ENCODE measurements around the gene NHP2.
A peak's percentile ranks its signal among the peaks of the same experiment; 100 is the strongest.
"Not testable (repeated sequence)": the region's sequence is repeated elsewhere in the genome, so short reads cannot be mapped to it uniquely, and the experiment has no call there.

The NHP2 gene

DNA sequence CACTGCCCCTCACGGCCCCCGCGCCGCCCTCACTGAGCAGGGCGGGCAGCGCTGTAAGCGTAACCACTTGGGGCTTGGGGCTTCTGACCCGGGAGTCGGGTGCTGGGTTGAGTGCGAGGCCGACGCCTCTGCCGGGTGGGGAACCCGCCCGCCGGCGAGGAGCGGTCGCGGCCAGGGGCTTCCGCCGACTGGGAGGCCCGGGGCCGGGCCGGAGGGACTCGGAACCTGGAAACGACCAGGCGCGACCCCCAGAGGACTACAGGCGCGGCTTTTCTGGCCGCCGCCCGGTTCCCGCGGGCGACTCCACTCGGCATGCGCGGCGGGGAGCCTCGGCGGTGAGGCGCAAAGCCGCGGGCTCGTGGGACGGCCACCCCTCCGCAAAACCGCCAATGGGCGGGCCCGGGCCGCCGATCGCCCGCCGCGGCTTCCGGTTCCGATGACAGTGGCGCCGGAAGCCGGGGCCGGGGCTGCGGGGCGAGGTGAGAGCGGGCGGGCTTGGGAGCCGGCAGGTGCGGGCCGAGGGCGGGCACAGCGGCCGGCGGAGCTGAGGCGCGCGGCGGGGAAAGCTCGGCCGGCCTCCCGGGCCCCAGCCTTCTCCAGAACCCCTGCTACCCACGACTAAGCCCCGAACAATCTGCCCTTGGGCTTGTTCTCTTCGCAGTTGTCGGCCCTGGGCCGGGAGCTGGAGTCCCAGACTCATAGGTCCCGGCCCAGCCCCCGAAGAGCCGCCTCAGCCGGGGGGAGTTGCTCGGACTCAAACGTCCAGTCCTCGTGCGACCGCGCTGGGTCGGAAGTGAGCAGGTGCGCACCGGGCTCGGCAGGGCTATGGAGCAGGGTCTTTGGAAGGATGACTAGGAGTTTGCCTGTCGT lies 22.9 kb downstream of the NHP2 start, which contains the start of gene RMND5B:
Gene RMND5B (plus strand): TSS at position 439 of the 870 bp plus-strand sequence. CDS start 7,106 bp downstream, outside the sequence.
- peak; percentile 74 for DNase-seq (ENCODE audit: low spot score)

DNA sequence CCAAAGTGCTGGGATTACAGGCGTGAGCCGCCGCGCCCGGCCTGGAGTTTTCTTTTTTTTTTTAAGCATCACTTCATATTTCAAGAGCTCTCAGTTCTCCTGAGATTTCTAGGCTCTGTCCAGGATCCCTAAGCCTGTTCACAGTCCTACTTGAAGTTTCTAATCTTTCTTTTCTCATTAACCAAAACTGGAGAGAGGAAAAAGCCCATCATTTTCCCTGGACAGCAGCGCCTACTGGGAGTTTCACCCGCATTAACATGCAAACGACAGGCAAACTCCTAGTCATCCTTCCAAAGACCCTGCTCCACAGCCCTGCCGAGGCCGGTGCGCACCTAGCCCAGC lies 23.5 kb downstream of the NHP2 start:
- not testable (repeated sequence) for DNase-seq (ENCODE audit: low spot score)

DNA sequence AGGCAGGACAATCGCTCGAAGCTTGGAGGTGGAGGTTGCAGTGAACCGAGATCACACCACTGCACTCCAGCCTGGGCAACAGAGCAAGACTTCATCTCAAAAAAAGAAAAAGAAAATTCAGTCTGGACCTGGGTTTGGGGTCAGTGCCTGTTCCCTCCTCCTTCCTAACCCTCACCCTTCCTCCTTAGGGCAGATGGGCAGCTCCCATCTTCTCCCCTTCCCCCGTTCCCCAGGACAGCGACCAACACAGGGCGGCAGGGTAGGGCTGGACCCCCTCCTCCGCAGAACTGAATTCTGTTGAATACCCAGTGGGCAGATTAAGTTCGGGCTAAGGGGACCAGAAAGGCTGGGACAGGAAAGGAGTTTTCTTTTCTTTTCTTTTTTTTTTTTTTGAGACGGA lies 24.4 kb downstream of the NHP2 start:
- DNase-seq (ENCODE audit: low spot score): no peak

DNA sequence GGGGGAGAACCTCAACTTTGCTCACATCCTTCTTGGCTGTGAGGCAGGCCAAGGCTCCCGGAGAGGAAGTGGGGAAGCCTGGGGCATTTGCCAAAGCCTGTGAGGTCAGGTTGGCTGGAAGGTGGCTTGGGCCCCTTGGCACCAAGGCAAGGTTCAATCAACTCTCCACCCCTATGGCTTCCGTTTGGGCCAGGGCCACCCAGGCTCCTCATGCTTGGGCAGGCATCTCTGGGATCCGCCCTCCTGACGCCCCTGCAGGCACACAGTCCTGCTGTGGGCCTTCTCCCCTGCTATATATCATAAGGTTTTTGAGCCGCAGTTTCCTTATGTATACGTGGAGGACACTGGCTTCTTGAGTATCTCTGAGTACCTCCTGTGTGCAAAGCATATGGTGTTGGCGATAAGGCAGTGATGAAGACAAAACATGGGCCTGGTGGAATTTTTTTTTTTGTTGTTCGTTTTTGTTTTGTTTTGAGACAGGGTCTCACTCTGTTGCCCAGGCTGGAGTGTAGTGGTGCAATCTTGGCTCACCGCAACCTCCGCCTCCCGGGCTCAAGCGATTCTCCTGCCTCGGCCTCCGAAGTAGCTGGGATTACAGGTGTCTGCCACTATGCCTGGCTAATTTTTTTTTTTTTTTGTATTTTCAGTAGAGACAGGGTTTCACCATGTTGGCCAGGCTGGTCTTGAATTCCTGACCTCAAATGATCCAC lies 26.2 kb downstream of the NHP2 start:
- DNase-seq (ENCODE audit: low spot score): not testable (repeated sequence)

- no peak for DNase-seq (ENCODE audit: low spot score)
These were observed 27.1 kb downstream of the NHP2 start for GRCh38 chr5:178126556-178126955.

DNA sequence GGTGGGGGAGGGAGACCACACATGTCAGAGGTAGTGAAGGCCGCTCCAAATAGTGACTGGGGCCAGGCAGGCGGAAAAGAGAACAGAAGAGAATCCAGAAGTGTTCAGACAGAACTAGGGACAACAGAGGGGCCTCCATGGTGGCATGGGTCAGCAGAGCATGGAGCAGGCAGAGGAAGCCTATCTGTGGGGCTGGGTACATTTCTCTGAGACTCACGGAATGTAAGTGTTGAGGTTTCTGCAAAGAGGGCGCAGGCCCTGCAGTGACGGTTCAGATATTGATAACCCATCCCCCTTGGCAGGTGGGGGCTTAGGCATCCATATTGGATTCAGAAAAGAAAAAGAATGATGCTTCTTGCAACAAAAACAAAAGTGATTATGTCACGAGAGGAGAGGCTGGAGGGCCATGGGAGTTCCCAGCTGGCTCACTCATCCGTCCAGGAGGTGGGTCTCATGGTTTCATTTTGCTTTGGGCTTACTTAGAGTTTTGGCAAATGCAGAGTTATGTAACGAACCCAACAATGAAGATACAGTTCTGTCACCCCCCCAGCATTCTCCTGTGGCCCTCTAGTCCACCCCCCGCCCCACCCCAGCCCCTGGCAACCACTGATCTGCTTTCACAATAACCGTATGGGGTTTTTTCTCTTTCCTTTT lies 28.3 kb downstream of the NHP2 start:
- DNase-seq (ENCODE audit: low spot score): no peak

GRCh38 chr5:178123966-178124925 lies 29.4 kb downstream of the NHP2 start:
- DNase-seq (ENCODE audit: low spot score): no peak

DNA sequence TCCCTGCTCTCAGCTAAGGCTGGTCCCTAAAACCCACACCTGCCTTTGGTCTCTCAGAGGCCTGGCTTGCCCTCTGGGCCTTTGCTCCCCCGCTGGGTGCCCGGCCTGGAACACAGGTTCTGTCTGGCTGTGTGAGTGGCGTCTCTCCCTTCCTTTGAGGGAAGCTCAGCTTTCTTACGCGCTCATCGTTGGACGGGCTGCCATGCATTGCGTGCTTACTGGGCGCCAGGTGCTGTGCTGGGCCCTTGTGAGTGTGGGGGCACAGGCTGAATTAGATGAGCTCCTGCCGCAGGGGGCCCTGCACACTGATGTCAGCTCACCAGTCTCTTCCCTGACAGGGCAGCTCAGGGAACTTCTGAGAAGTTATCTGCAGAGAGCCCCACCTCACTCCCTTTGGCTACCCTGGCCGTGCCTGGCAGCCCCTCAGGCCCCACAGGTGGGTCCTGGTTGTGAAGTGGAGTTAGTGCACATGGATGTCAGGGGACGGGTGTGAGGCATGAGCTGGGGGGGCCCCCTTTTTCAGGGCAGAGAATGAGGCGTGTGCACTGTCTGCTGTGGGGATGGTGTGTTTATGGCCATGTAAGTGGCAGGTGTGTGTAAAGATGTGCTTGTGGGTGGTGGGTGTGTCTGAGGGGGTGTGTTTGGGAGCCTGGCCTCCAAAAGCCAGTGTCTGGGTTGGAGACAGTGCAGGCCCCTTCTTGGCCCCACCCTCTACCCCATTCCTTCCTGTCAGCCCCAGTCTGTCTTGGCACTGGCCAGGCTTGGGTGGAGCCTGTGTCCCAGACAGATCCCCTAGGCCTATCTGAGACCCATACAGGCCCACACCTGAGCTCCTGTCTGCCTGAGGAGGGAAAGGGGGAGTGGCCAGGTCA lies 30.4 kb downstream of the NHP2 start:
- DNase-seq (ENCODE audit: low spot score): no peak

- DNase-seq (ENCODE audit: low spot score): no peak
These were observed 31.3 kb downstream of the NHP2 start for GRCh38 chr5:178122346-178122745.

DNA sequence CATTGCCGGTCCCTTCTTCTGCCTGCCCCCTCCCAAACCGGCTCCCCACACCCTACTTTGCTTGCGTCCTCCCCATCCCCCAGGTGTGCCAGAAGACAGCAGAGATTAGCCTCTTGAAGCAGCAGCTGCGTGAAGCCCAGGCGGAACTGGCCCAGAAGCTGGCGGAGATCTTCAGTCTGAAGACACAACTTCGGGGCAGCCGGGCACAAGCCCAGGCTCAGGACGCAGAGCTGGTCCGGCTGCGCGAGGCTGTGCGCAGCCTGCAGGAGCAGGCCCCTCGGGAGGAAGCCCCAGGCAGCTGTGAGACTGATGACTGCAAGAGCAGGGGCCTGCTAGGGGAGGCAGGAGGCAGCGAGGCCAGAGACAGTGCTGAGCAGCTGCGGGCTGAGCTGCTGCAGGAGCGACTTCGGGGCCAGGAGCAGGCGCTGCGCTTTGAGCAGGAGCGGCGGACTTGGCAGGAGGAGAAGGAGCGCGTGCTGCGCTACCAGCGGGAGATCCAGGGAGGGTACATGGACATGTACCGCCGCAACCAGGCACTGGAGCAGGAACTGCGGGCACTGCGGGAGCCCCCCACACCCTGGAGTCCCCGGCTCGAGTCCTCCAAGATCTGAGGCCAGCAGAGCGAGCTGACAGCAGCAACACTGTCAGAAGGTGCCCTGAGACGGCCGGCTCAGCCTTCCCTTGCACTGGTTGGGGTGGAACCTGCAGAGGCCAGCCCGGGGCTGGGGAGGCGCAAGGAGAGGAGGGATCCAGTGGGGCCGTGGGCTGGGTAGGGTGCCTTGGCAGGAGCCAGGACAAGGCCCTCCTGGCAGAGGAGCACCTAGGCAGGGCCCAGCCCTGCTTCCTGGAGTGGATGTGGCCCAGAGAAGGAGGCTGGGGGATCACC lies 32.1 kb downstream of the NHP2 start:
- peak; percentile 59 for DNase-seq (ENCODE audit: low spot score)

- DNase-seq (ENCODE audit: low spot score): peak; percentile 90
These were observed 32.9 kb downstream of the NHP2 start for GRCh38 chr5:178120607-178121357.

GRCh38 chr5:178119915-178120606 lies 33.6 kb downstream of the NHP2 start:
- DNase-seq (ENCODE audit: low spot score): no peak

GRCh38 chr5:178117923-178118701 lies 35.6 kb downstream of the NHP2 start:
- no peak for DNase-seq (ENCODE audit: low spot score)

- no peak for DNase-seq (ENCODE audit: low spot score)
These were observed 37.4 kb downstream of the NHP2 start for GRCh38 chr5:178116143-178116885.

DNA sequence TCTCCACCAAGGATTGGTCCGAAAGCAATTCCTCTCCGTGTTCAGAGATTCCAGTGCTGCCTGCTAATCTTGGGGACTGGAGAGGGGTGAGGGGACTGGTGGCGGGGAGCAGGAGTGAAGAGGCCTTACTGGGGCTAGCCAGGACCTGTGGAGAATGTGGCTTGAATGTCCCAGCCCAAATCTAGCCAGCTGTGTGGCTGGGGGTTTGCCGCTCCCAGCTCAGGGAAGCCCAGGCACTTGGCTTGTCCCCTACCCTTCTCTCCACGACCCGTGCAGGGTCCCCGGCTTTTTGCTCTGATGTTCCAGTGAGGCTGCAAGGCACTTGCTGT lies 37.9 kb downstream of the NHP2 start:
- DNase-seq (ENCODE audit: low spot score): no peak

DNA sequence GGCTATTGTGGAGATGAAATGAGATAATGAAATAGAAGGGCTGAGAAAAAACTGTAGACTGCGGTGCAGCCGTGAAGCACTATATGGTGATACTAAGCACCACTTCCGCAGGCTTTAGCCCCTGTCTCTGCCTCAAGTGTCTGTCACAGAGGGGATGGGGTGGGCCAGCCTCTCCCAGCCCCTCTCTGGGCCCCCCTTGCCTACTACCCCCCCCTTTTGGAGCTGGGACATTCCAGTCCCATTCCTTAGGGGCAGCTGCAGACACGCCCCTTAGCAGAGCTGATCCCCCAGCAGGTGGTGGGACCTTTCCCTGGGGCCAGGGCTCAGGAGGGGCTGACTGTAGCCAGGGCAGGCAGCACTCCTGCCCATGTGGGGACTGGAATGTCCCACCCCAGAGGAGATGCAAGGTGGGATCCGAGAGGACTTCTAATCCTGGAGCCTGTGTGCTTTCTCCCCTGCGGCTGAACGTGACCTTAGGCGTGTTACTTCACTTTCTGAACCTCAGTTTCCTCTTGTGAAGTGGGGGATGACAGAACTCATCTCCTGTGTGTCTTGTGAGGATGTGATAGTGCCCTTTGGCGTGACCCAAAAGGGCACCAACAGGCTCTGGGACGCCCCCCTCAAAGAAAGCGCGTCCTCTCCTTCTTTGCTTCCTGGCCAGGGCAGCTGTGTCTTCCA lies 38.4 kb downstream of the NHP2 start:
- DNase-seq (ENCODE audit: low spot score): no peak

Measured in cerebellar cortex (tissue), 1 donor.